ENCODE data around the gene PLEKHG5. TPM values are rescaled to one million over a fixed set of nuclear protein-coding genes. Genes with fewer than 3 reads are reported as not detected.

PLEKHG5 gene
- total and polyA plus RNA-seq, 10 of the 15 experiments (the other 5 are each of a cell fraction or from before 2014, with no cell fraction given): 0.04 to 1.1 (median 0.18) TPM; not detected in 1

GRCh38 chr1:6470132-6471085, 21.1 kb downstream of the PLEKHG5 start:
- Histone ChIP-seq H2AFZ (ENCODE audit: control insufficient read depth, low read depth, low read length) (no peak overlapping the region), H4K20me1 (ENCODE audit: control insufficient read depth, insufficient read depth) (no peaks in the 10 kb centered on the region), H3K27ac (ENCODE audit: control insufficient read depth, insufficient read depth) (no peak overlapping the region), H3K4me2 (ENCODE audit: control insufficient read depth, insufficient read depth) (no peak overlapping the region), H3K27me3 (replicated peaks in 1 of 2; ENCODE audit: control insufficient read depth in 2 of 2, insufficient read depth in 2 of 2, low read length in 1 of 2) (peaks cover 0 to 1% of the 10 kb centered on the region in 2 experiments; a peak in 3 of 4 replicates), H3K79me2 (ENCODE audit: control insufficient read depth, insufficient read depth, low read length) (no peaks in the 10 kb centered on the region), H3K9me3 (replicated peaks; ENCODE audit: control insufficient read depth, insufficient read depth, low read length) (no peaks in the 10 kb centered on the region), H3K9ac (ENCODE audit: control insufficient read depth, insufficient read depth, low read length) (no peak overlapping the region), H3K36me3 (ENCODE audit: control insufficient read depth in 2 of 2, insufficient read depth in 2 of 2, low read length in 1 of 2) (no peaks in the 10 kb centered on the region), H3K4me3 (no peak overlapping the region), H3K4me1 (ENCODE audit: control insufficient read depth, insufficient read depth, low read length) (no peaks in the 10 kb centered on the region)
- BruUV-seq (replicated peaks): no TSS peak
- POLR2A ChIA-PET: interaction anchor here (0.5 kb wide), 1 partner anchor 269 kb away, joined by 7 read pairs; no protein-coding TSS in a partner anchor
- ATAC-seq: no peak
- CTCF ChIA-PET: no interaction called here
- no peak for DNase-seq (ENCODE audit: low read depth, low spot score)
- no peak for FAIRE-seq
- 86% methylated on average over 53 of the region's 67 CpGs for WGBS (ENCODE audit: insufficient coverage, insufficient replicate concordance, low lambda C conversion rate, missing lambda C conversion rate)
- TF ChIP-seq SIX5 (IDR thresholded peaks at IDR 0.05; ENCODE audit: low read depth, low read length, severe bottlenecking): no peak
- no peak for TF ChIP-seq BCL11A (IDR thresholded peaks at IDR 0.05; ENCODE audit: low read depth, low read length)
- TF ChIP-seq LARP7 (IDR thresholded peaks at IDR 0.05): no peak
- TF ChIP-seq TCF3 (IDR thresholded peaks at IDR 0.05; ENCODE audit: borderline replicate concordance, insufficient read depth, low read depth, low read length): no peak
- no peak for TF ChIP-seq BRCA1 (IDR thresholded peaks at IDR 0.05; ENCODE audit: low read depth, low read length)
- no peak for TF ChIP-seq NFYB (IDR thresholded peaks at IDR 0.05; ENCODE audit: insufficient read depth, low read depth, low read length)
- TF ChIP-seq JUND (IDR thresholded peaks at IDR 0.05; ENCODE audit: low read depth, low read length): no peak
- TF ChIP-seq, protein P1, sequence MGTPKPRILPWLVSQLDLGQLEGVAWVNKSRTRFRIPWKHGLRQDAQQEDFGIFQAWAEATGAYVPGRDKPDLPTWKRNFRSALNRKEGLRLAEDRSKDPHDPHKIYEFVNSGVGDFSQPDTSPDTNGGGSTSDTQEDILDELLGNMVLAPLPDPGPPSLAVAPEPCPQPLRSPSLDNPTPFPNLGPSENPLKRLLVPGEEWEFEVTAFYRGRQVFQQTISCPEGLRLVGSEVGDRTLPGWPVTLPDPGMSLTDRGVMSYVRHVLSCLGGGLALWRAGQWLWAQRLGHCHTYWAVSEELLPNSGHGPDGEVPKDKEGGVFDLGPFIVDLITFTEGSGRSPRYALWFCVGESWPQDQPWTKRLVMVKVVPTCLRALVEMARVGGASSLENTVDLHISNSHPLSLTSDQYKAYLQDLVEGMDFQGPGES (IDR thresholded peaks at IDR 0.05): no peak
- no peak for TF ChIP-seq NBN (IDR thresholded peaks at IDR 0.05)
- no peak for TF ChIP-seq SMC3 (IDR thresholded peaks at IDR 0.05; ENCODE audit: borderline replicate concordance, low read length)
- TF ChIP-seq CREB1 (IDR thresholded peaks at IDR 0.05; ENCODE audit: low read depth): no peak
- no peak for TF ChIP-seq ZNF207 (IDR thresholded peaks at IDR 0.05; ENCODE audit: borderline replicate concordance)
- no peak for TF ChIP-seq JUNB (IDR thresholded peaks at IDR 0.05)
- TF ChIP-seq E4F1 (IDR thresholded peaks at IDR 0.05; ENCODE audit: borderline replicate concordance, partially characterized antibody): no peak
- TF ChIP-seq HDAC2 (IDR thresholded peaks at IDR 0.05): no peak
- TF ChIP-seq, protein P2, sequence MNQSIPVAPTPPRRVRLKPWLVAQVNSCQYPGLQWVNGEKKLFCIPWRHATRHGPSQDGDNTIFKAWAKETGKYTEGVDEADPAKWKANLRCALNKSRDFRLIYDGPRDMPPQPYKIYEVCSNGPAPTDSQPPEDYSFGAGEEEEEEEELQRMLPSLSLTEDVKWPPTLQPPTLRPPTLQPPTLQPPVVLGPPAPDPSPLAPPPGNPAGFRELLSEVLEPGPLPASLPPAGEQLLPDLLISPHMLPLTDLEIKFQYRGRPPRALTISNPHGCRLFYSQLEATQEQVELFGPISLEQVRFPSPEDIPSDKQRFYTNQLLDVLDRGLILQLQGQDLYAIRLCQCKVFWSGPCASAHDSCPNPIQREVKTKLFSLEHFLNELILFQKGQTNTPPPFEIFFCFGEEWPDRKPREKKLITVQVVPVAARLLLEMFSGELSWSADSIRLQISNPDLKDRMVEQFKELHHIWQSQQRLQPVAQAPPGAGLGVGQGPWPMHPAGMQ (IDR thresholded peaks at IDR 0.05; ENCODE audit: borderline replicate concordance): no peak
- no peak for TF ChIP-seq HDGF (IDR thresholded peaks at IDR 0.05)
- RAD21 ChIA-PET (ENCODE audit: unreplicated experiment): no interaction called here
- in situ Hi-C loops (cut with MboI) (no loop called here), intact Hi-C loops (cut with micrococcal nuclease; ENCODE audit: unreplicated experiment) (no loop called here)
- SMC1A ChIA-PET (ENCODE audit: uncharacterized antibody, unreplicated experiment): no interaction called here

All from GM12878 (cell line).